ENCODE results near the gene NLRP11. TPM values are rescaled to one million over a fixed set of nuclear protein-coding genes. Genes with fewer than 3 reads are reported as not detected.

The NLRP11 gene
- total RNA-seq, result not detected in 2 replicates

GRCh38 chr19:55831846-55832245, at the start of gene NLRP11:
NLRP11 (minus strand) TSS chr19:55831999; CDS start chr19:55818174, 13,825 bp downstream.

GRCh38 chr19:55836340-55836739, 4.5 kb upstream of the NLRP11 start, which contains the start of gene NLRP4:
NLRP4 (plus strand) TSS chr19:55836540; CDS start chr19:55852081, 15,541 bp downstream.

GRCh38 chr19:55768818-55769217, 63.0 kb downstream of the NLRP11 start, which contains the start of gene RFPL4AL1:
RFPL4AL1 (plus strand) TSS chr19:55769118; CDS start chr19:55771805, 2,687 bp downstream.

GRCh38 chr19:55758797-55759196, 73.0 kb downstream of the NLRP11 start, which contains the start of gene RFPL4A:
RFPL4A (plus strand) TSS chr19:55759097; CDS start chr19:55761801, 2,704 bp downstream.

GRCh38 chr19:55738302-55738701, 93.5 kb downstream of the NLRP11 start, which contains the start of gene NLRP9:
NLRP9 (minus strand) TSS chr19:55738402; CDS start chr19:55738374, 28 bp downstream.

Other genes starting within 250 kb of the NLRP11 start
- gene FIZ1, start 232.5 kb downstream of the NLRP11 start, total RNA-seq, result 3.5 and 8.9 TPM in 2 replicates
- gene ZNF524, start 231.7 kb downstream of the NLRP11 start, total RNA-seq, result 17.5 and 19.0 TPM in 2 replicates
- 3.7 and 6.8 TPM in 2 replicates for gene ZNF865, start 226.4 kb downstream of the NLRP11 start, total RNA-seq
- gene ZNF784, start 207.4 kb downstream of the NLRP11 start, total RNA-seq, result 3.9 and 5.3 TPM in 2 replicates
- 18.1 and 30.6 TPM in 2 replicates for gene ZNF580, start 191.0 kb downstream of the NLRP11 start, total RNA-seq
- gene ZNF581, start 188.3 kb downstream of the NLRP11 start, total RNA-seq, result 33.0 and 58.8 TPM in 2 replicates
- gene CCDC106, start 183.8 kb downstream of the NLRP11 start, total RNA-seq, result 18.0 and 25.4 TPM in 2 replicates
- gene U2AF2, start 177.0 kb downstream of the NLRP11 start, total RNA-seq, result 101 and 133 TPM in 2 replicates
- gene EPN1, start 156.8 kb downstream of the NLRP11 start, total RNA-seq, result 126 and 179 TPM in 2 replicates
- gene NLRP9, start 93.6 kb downstream of the NLRP11 start, total RNA-seq, result not detected in 2 replicates
- gene RFPL4A, start 72.9 kb downstream of the NLRP11 start, total RNA-seq, result not detected in 2 replicates
- gene RFPL4AL1, start 62.9 kb downstream of the NLRP11 start, total RNA-seq, result not detected in 2 replicates
- gene NLRP4, start 4.5 kb upstream of the NLRP11 start, total RNA-seq, result not detected in 2 replicates
- gene NLRP13, start 100.3 kb upstream of the NLRP11 start, total RNA-seq, result not detected in 2 replicates
- not detected in 2 replicates for gene NLRP8, start 115.8 kb upstream of the NLRP11 start, total RNA-seq
- not detected in 2 replicates for gene NLRP5, start 154.8 kb upstream of the NLRP11 start, total RNA-seq